GM12892 (cell line): ENCODE measurements around the gene PROKR2.

Source experiments
- POLR2A ChIP-seq: IDR thresholded peaks from 2 replicates; pipeline ENCODE4 v1.6.1; 2011; ENCODE audit warnings: low read depth, low read length, control low read depth
- POLR2AphosphoS5 ChIP-seq: IDR thresholded peaks from 2 replicates; pipeline ENCODE4 v1.6.1; 2011; ENCODE audit warnings: low read depth, low read length, control low read depth
- TAF1 ChIP-seq: IDR thresholded peaks from 2 replicates; pipeline ENCODE4 v1.6.1; 2011; ENCODE audit warnings: low read depth, mild to moderate bottlenecking, control low read depth, low read length, borderline replicate concordance

DNA sequence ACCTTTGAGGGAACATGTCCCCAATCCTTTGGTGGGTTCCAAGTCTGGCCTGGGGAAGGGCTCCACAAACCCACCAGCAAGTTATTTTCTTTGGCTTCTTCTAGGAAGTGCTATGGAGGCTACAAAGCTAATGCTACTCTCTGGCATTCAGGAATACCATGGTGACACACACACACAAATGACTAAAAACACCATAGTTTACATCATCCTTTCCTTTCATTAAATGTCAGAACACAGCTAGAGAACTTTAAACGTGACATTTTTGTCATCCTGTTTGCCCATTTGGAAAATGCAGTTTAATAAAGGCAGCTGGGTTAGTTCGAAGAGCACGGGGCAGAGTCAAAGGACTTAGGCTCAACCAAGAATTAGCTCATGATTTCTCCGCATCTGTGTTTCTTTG is 40.2 kb upstream of the PROKR2 start:
- no peak for TF ChIP-seq POLR2A
- TF ChIP-seq TAF1, result no peak
- no peak for TF ChIP-seq POLR2AphosphoS5
